WTC11 (cell line): ENCODE measurements around the gene ARL6IP5.

Source experiments
- ATF2 ChIP-seq: sonication (generic); formaldehyde crosslinking; IDR thresholded peaks from 2 replicates; pipeline ENCODE4 v1.8.1; 2022; ENCODE audit warnings: low read depth, missing genetic modification reagents, borderline replicate concordance
- ESRRA ChIP-seq: sonication (generic); formaldehyde crosslinking; IDR thresholded peaks from 2 replicates; pipeline ENCODE4 v1.8.1; 2022; ENCODE audit warnings: mild to moderate bottlenecking, missing genetic modification reagents, borderline replicate concordance
- FOXJ3 ChIP-seq: sonication (generic); formaldehyde crosslinking; IDR thresholded peaks from 2 replicates; pipeline ENCODE4 v1.9.0; 2021; ENCODE audit warnings: missing genetic modification reagents, mild to moderate bottlenecking, borderline replicate concordance
- GTF2I ChIP-seq: fragments of 250-450 bp; sonication (Bioruptor Pico); conservative IDR thresholded peaks from 2 replicates; pipeline ENCODE4 v1.4.0; 2021; ENCODE audit warnings: mild to moderate bottlenecking
- PRRX2 ChIP-seq: fragments of 250-450 bp; sonication (Bioruptor Pico); IDR thresholded peaks from 2 replicates; pipeline ENCODE4 v1.8.0; 2021; ENCODE audit warnings: mild to moderate bottlenecking
- SMAD3 ChIP-seq: sonication (generic); formaldehyde crosslinking; IDR thresholded peaks from 2 replicates; pipeline ENCODE4 v1.8.0; 2022; ENCODE audit warnings: missing genetic modification reagents, mild to moderate bottlenecking, borderline replicate concordance
- ZNF138 ChIP-seq: sonication (generic); formaldehyde crosslinking; conservative IDR thresholded peaks from 2 replicates; pipeline ENCODE4 v1.8.1; 2022; ENCODE audit warnings: mild to moderate bottlenecking, moderate library complexity, missing genetic modification reagents
- ZNF512 ChIP-seq: sonication (generic); formaldehyde crosslinking; IDR thresholded peaks from 2 replicates; pipeline ENCODE4 v1.8.1; 2022; ENCODE audit warnings: missing genetic modification reagents, borderline replicate concordance
- TF ChIP-seq, protein P1 (sequence below): fragments of 200-600 bp; IDR thresholded peaks from 2 replicates; pipeline ENCODE4 v1.8.0; 2022; ENCODE audit warnings: antibody characterized with exemption

DNA sequence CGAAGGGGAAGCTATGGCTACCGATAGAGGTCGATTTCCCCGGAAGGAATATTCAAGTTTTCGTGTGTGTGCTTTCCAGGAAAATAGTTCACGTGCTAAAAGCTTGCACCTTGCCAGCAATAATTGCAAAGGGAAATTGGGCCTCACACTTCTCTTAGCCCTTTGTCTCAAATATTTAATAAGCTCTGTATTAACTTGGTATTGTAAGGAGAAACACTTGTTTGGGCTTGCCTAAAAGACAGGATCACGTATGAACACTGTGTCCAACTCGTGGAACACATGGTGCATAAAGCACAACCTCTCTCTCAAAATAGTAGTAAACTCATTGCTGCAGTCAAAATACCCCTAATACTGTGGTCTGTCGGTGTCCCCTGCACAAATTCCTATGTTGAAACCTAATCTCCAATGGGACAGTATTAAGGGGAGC, 32.3 kb upstream of the ARL6IP5 start:
- TF ChIP-seq ESRRA (CRISPR knock-in tag), result no peak
- TF ChIP-seq ATF2 (CRISPR knock-in tag), result no peak
- no peak for TF ChIP-seq ZNF138 (CRISPR knock-in tag)
- TF ChIP-seq, protein P1, sequence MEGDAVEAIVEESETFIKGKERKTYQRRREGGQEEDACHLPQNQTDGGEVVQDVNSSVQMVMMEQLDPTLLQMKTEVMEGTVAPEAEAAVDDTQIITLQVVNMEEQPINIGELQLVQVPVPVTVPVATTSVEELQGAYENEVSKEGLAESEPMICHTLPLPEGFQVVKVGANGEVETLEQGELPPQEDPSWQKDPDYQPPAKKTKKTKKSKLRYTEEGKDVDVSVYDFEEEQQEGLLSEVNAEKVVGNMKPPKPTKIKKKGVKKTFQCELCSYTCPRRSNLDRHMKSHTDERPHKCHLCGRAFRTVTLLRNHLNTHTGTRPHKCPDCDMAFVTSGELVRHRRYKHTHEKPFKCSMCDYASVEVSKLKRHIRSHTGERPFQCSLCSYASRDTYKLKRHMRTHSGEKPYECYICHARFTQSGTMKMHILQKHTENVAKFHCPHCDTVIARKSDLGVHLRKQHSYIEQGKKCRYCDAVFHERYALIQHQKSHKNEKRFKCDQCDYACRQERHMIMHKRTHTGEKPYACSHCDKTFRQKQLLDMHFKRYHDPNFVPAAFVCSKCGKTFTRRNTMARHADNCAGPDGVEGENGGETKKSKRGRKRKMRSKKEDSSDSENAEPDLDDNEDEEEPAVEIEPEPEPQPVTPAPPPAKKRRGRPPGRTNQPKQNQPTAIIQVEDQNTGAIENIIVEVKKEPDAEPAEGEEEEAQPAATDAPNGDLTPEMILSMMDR, result no peak
- no peak for TF ChIP-seq PRRX2
- TF ChIP-seq ZNF512 (CRISPR knock-in tag), result no peak
- no peak for TF ChIP-seq SMAD3 (CRISPR knock-in tag)
- TF ChIP-seq FOXJ3 (CRISPR knock-in tag), result no peak
- TF ChIP-seq GTF2I (CRISPR knock-in tag), result no peak
